ENCODE results near the gene LRRN4CL.

DNA sequence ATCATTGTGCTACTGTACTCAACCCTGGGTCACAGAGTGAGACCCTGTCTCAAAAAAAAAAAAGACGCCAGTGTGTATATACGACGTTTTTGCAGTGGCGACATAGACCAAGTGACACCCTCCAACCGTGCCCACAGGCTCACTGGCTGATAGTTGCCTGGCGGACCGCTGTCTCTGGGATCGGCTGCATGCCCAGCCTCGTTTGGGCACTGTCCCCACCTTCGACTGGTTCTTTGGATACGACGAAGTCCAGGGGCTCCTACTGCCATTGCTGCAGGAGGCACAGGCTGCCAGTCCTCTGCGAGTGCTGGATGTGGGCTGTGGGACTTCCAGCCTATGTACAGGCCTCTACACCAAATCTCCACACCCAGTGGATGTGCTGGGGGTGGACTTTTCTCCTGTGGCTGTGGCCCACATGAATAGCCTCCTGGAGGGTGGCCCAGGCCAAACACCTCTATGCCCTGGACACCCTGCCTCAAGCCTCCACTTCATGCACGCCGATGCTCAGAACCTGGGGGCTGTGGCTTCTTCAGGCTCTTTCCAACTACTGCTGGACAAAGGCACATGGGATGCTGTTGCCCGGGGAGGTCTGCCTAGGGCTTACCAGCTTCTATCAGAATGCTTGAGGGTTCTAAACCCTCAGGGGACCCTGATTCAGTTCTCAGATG is 22.9 kb downstream of the LRRN4CL start:
- TF ChIP-seq POLR2A (IDR thresholded peaks at IDR 0.05), result no peak
- TF ChIP-seq, protein P1, sequence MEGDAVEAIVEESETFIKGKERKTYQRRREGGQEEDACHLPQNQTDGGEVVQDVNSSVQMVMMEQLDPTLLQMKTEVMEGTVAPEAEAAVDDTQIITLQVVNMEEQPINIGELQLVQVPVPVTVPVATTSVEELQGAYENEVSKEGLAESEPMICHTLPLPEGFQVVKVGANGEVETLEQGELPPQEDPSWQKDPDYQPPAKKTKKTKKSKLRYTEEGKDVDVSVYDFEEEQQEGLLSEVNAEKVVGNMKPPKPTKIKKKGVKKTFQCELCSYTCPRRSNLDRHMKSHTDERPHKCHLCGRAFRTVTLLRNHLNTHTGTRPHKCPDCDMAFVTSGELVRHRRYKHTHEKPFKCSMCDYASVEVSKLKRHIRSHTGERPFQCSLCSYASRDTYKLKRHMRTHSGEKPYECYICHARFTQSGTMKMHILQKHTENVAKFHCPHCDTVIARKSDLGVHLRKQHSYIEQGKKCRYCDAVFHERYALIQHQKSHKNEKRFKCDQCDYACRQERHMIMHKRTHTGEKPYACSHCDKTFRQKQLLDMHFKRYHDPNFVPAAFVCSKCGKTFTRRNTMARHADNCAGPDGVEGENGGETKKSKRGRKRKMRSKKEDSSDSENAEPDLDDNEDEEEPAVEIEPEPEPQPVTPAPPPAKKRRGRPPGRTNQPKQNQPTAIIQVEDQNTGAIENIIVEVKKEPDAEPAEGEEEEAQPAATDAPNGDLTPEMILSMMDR (IDR thresholded peaks at IDR 0.05), result no peak
- TF ChIP-seq POLR2AphosphoS5 (IDR thresholded peaks at IDR 0.05), result no peak
